GM18505 (cell line): ENCODE measurements around the gene TSHR.
"Not testable (repeated sequence)": the region's sequence is repeated elsewhere in the genome, so short reads cannot be mapped to it uniquely, and the experiment has no call there.

Experiments
- ATAC-seq: cut with Tn5 transposase; IDR thresholded peaks from one replicate; pipeline ENCODE4 v1.9.1; 2021; ENCODE audit not compliant: unreplicated experiment
- POLR2A ChIP-seq: IDR thresholded peaks from 4 replicates; pipeline ENCODE4 v1.6.1; 2011; ENCODE audit warnings: borderline replicate concordance; ENCODE audit not compliant: insufficient read depth, insufficient read length; ENCODE audit errors: extremely low read depth

TSHR gene

GRCh38 chr14:80992580-80992979 lies 37.2 kb downstream of the TSHR start:
- no peak for ATAC-seq
- TF ChIP-seq POLR2A: no peak

GRCh38 chr14:80996049-80996901 lies 40.9 kb downstream of the TSHR start:
- no peak for ATAC-seq
- no peak for TF ChIP-seq POLR2A

- no peak for ATAC-seq
- TF ChIP-seq POLR2A: no peak
Measured at GRCh38 chr14:81001447-81001846, 46.0 kb downstream of the TSHR start.

- no peak for ATAC-seq
- TF ChIP-seq POLR2A: no peak
Measured at GRCh38 chr14:81004575-81004974, 49.2 kb downstream of the TSHR start.

GRCh38 chr14:81005540-81006228 lies 50.3 kb downstream of the TSHR start:
- TF ChIP-seq POLR2A: no peak
- no peak for ATAC-seq

GRCh38 chr14:81006266-81006665 lies 50.8 kb downstream of the TSHR start:
- ATAC-seq: no peak
- no peak for TF ChIP-seq POLR2A

- ATAC-seq: no peak
- TF ChIP-seq POLR2A: no peak
Measured at GRCh38 chr14:81007131-81007530, 51.7 kb downstream of the TSHR start.

- no peak for ATAC-seq
- no peak for TF ChIP-seq POLR2A
Measured at GRCh38 chr14:81009346-81009745, 53.9 kb downstream of the TSHR start.

- no peak for TF ChIP-seq POLR2A
- ATAC-seq: no peak
Measured at GRCh38 chr14:81018251-81018650, 62.8 kb downstream of the TSHR start.

- no peak for ATAC-seq
- no peak for TF ChIP-seq POLR2A
Measured at GRCh38 chr14:81018684-81019083, 63.3 kb downstream of the TSHR start.

- not testable (repeated sequence) for ATAC-seq
Measured at GRCh38 chr14:81019113-81019512, 63.7 kb downstream of the TSHR start.

- ATAC-seq: no peak
- TF ChIP-seq POLR2A: no peak
Measured at GRCh38 chr14:81023095-81023710, 67.8 kb downstream of the TSHR start.

GRCh38 chr14:81028461-81028860 lies 73.0 kb downstream of the TSHR start:
- ATAC-seq: no peak
- no peak for TF ChIP-seq POLR2A

- no peak for TF ChIP-seq POLR2A
- ATAC-seq: no peak
Measured at GRCh38 chr14:81031488-81031887, 76.1 kb downstream of the TSHR start.
